ENCODE data around the gene CCDC102A.

The CCDC102A gene

GRCh38 chr16:57537194-57537505 is 779 bp upstream of the CCDC102A start:
- no peaks in the 10 kb centered on the region for H3K36me3 ChIP-seq
- no peak overlapping the region; the same call in 1 of the 2 replicates for H3K4me3 ChIP-seq (ENCODE audit: low read depth, low read length)
- H3K9me3 ChIP-seq: no peaks in the 10 kb centered on the region
- H3K27me3 ChIP-seq: no peaks in the 10 kb centered on the region
- H3K4me1 ChIP-seq: peaks cover 19% of the 10 kb centered on the region
- TF ChIP-seq CTCF (IDR thresholded peaks at IDR 0.05; ENCODE audit: low read depth, low read length): no peak
- no peak for DNase-seq

GRCh38 chr16:57535680-57536305 is 578 bp downstream of the CCDC102A start:
- Histone ChIP-seq H3K36me3 (no peaks in the 10 kb centered on the region), H3K4me1 (peaks cover 19% of the 10 kb centered on the region), H3K4me3 (ENCODE audit: low read depth, low read length) (peak overlapping the region; percentile 76), H3K27me3 (no peaks in the 10 kb centered on the region), H3K9me3 (no peaks in the 10 kb centered on the region)
- peak; percentile 23 for TF ChIP-seq CTCF (IDR thresholded peaks at IDR 0.05; ENCODE audit: low read depth, low read length)
- DNase-seq: peak; percentile 94

- TF ChIP-seq CTCF (IDR thresholded peaks at IDR 0.05; ENCODE audit: low read depth, low read length): no peak
- H3K9me3 ChIP-seq: no peaks in the 10 kb centered on the region
- no peaks in the 10 kb centered on the region for H3K27me3 ChIP-seq
- peaks cover 19% of the 10 kb centered on the region for H3K4me1 ChIP-seq
- no peak for DNase-seq
- no peaks in the 10 kb centered on the region for H3K36me3 ChIP-seq
- peak overlapping the region; percentile 76 for H3K4me3 ChIP-seq (ENCODE audit: low read depth, low read length)
Observed at GRCh38 chr16:57534881-57535658, 1.3 kb downstream of the CCDC102A start.

- H3K9me3 ChIP-seq: no peaks in the 10 kb centered on the region
- H3K27me3 ChIP-seq: no peaks in the 10 kb centered on the region
- H3K4me1 ChIP-seq: peaks cover 22% of the 10 kb centered on the region
- H3K4me3 ChIP-seq (ENCODE audit: low read depth, low read length): no peak overlapping the region
- TF ChIP-seq CTCF (IDR thresholded peaks at IDR 0.05; ENCODE audit: low read depth, low read length): no peak
- no peak for DNase-seq
- H3K36me3 ChIP-seq: no peaks in the 10 kb centered on the region
Observed at GRCh38 chr16:57534337-57534880, 2.0 kb downstream of the CCDC102A start.

GRCh38 chr16:57533431-57534336 is 2.7 kb downstream of the CCDC102A start:
- peak; percentile 81 for DNase-seq
- H3K4me1 ChIP-seq: peaks cover 22% of the 10 kb centered on the region
- TF ChIP-seq CTCF (IDR thresholded peaks at IDR 0.05; ENCODE audit: low read depth, low read length): no peak
- H3K9me3 ChIP-seq: no peaks in the 10 kb centered on the region
- no peak overlapping the region for H3K4me3 ChIP-seq (ENCODE audit: low read depth, low read length)
- no peaks in the 10 kb centered on the region for H3K27me3 ChIP-seq
- no peaks in the 10 kb centered on the region for H3K36me3 ChIP-seq

Data from BE2C (cell line).